HG02943 (cell line): ENCODE measurements around the gene CXCR6.
"Not testable (repeated sequence)": the region's sequence is repeated elsewhere in the genome, so short reads cannot be mapped to it uniquely, and the experiment has no call there.

ENCODE experiments used
- ATAC-seq: cut with Tn5 transposase; IDR thresholded peaks from one replicate; pipeline ENCODE4 v1.9.1; 2021; ENCODE audit warnings: mild to moderate bottlenecking, low read depth, moderate library complexity; ENCODE audit not compliant: unreplicated experiment

CXCR6 gene

DNA sequence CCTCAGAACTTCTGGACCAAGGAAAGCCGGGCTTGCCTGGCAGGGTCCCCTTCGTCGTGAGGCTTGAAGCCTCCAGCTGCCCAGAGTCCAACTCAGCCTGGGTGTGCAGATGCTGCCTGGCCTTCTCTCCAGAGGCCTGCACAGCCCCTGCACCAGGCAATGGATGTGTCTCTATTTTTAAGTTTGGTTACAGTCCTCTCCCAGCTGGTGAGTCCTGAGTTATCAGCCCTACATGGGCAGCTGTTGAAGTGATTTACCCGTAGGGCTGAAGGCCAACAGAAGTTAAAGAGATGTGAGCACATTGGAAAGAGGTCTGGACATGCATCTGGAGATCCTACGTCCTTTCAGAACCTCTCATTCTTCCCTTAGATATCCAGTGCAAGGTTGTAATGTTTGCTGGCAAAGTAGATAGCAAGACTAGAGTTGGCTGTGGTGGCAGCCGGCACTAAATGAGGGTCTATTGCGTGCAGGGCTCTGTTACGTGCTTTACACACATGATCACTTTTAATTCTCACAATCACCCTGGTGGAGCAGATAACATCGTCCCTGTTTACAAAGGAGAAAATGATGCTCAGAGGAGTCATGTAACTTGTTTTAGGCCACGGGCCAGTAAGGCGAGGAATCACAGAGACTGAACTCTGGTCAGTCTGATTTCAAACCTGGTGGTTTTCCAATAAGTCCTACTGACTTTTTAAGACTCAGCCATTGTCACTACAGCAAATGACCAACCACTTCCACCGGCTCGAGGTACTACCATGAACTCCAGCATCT is 42.5 kb downstream of the CXCR6 start:
- no peak for ATAC-seq

GRCh38 chr3:45986303-45986982 is 43.2 kb downstream of the CXCR6 start:
- ATAC-seq: no peak

DNA sequence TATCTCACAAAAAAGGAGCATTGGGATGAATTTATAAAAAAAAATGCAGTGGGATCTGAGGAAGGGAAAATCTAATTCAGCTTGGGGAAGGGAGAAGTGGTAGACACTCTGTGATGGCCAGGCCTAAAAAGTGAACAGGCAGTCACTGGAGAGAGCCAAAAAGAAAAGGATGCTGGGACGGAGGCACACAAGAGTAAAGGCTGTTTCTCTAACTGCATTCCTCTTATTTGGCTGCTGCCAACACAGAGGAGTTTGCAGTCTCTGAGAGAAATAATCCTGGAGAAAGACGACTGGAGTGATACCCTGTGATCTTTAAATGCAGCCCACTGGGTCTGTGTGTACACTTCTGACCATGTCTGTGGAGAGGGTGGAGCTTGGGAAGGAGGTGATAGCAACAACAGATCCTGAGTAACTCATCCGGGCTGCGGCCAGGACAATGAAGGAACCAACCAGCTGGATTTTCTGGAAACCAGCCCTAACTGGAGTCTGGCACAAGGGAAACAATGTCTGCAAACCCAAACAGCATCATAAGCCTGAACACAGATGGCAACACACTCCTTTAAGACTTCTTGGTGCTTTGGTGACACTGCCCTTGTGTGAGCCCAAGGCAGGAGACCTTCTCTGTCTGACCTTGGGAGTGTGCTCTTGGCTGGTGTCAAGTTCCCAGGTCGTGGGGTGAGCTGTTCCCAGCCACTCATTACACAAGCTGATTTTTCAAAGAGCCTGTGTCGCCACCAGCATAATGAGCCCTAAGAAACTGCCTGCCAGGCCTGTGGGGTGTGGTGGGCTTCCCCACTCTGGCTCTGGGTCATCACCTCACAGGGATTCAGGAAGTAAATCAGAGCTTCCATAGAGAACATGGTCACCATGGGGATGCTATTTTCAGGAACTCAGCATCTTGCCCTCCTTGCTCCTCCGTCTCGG is 44.4 kb downstream of the CXCR6 start:
- no peak for ATAC-seq

DNA sequence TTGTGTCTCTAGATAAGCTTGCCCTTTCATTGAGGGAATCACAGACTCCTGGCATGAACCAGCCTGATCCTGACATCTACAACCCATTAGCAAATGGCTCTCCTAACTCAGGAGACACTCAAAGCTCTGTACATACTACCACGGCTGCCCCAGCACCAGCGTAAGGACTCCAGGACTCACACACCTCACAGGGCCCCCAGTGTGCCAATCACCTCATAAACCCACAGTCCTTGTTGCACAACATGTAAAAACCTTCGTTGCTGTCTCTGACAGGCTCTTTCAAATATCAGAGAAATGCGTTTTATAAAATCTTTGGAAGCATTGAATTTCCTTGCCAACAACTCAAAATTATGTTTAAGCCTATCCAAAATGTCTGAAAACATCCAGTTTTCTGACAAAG is 45.1 kb downstream of the CXCR6 start:
- no peak for ATAC-seq

DNA sequence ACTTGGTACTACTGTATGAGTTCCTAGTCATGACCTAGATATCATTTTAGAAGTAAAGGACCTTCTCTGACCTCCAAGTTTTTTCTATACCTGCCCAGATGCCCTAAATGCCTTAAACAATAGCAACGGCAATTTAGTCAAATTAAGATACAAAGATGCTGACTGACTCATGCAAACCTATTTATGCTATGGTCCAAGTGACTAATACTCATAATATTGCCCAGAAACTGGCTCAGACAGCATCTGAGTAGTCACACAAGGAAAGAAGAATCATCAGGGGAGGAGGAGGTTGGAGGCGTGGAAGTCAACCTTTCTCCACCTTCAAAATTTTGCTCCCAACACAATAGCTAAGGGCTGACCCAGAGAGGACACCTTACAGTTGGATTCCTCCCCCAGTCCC is 45.5 kb downstream of the CXCR6 start:
- ATAC-seq: no peak

GRCh38 chr3:45990181-45990580 is 46.9 kb downstream of the CXCR6 start:
- no peak for ATAC-seq

- no peak for ATAC-seq
These were observed 48.1 kb downstream of the CXCR6 start for GRCh38 chr3:45991341-45991740.

- no peak for ATAC-seq
These were observed 49.0 kb downstream of the CXCR6 start for GRCh38 chr3:45992133-45992729.

DNA sequence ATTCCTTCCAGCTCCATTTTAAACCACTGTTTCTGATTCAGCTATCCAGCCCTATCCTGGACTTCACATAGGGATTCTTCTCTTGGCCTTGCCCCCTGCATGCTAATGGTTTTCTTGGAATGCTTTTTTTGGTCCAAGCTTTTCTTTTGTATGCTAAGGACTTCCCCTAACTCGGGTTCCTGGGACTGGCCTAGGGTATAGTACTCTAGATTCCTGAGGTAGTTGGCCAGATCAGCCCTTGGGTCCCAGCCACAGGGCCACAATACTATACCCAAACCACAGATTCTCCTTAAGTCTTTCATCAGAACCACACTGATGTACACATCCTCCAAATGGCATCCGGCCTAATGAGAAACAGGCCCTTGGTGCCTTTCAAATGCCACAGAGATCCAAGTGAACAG is 49.6 kb downstream of the CXCR6 start:
- no peak for ATAC-seq

DNA sequence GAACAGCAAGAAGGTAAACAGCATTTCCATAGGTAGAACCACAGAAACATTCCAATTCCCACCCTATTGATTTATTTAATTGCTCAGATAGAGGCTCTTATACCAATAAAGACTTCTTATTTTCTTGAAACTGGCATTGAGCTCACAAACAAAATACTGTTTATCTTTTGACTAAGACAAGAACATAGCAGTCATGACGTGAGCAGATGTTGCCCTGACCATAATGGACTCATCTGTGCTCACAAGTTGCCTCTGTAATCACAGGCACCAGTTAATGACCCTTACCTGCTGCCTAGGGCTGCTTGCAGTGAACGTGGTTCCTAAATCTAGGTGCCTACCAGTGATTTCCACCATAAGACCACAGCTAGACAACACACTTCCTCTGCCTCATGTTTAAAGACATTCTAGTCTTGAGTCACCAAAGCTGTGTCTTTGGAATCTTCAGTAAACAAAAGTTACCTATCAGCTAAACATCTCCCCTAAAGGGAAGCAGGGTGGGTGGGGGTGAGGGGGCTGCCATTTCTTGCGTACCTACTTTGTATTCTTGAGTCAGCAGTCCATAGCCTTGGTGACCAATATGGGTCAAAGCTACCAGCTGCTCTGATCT is 50.3 kb downstream of the CXCR6 start:
- no peak for ATAC-seq

DNA sequence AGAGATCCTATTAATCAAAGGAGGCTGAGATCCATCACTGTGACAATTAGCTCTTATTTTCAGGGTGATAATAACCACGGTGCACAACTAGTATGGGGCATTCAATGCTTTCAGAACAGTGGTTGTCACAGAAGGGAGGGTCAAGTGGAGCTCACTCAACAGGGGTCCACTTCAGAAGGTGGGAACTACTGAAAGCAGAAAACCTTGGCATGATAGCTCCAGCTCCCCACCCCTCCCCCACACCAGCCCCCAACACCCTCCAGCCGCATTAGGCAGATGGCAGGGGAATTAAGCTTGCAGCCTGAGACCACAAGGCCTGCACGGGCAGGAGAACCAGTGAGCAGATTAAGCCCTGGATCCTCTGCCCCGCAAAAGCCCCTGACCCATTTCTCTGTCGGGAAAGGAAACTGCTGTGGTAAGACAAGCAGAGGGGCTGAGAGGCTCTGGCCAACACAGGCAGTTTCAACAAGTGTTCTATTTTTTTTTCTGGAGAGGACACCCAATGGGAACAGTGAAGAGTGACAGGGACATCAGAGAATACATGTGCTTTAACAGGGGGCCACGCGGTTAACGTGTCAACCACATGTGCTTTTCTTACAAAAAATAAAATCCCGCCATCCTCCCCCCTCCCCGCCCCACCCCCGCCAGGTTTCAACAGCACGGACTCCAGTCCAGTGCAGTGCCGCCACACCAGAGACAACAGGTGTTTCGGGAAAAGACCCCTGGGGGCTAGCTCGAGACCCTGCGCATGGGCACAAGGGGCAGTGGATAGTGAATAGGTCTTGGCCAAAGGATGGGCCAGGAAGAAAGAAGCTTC is 51.4 kb downstream of the CXCR6 start:
- peak; percentile 21 for ATAC-seq

DNA sequence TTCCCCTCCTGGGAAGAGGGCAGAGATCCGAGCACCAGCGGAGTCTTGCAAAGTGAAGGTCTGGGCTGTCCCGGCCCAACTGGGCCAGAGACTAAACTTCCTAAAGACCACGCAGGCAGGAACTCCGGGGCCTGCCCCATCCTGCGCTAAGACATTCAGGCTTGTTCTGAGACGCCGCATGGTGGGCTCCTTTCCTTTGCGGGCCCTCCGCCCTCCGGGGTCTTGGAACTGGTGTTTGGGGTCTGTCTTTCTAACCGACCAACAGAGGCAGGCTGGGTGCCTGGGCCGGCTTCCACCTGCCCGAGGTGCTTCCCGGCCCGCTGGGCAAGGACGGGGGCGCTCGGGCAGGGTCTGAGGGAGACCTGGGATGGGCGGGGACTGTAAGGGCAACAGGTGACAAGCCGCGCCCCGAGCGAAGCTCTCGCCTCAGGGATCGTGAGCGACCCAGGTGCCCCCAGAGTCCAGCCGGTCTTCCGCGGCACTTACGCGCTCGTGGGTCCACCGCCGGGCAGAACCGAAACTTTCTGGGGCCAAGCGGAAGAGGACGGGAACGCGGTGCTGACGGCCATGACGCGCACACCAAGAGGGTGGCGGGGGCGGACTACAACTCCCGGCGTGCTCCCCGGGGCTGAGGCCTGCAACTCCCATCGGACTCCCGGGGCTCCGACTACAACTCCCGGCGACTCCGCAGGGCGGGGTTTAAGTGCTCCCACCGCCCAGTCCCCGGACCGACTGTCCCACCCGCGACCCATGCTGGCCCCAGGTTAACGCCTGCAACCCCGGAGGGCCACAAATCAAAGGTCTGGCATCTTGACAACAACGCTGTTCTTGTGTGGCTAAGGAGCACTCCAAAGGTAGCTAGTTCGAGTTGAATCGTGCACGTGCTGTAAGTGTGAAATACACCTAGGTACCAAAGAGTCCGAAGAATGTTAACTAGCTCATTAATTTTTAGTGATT is 52.2 kb downstream of the CXCR6 start, which contains the start of gene FYCO1:
Gene FYCO1, minus strand, starts transcription at position 589 of the 957 bp plus-strand sequence. CDS start 10,914 bp downstream, outside the sequence.
- peak; percentile 82 for ATAC-seq

DNA sequence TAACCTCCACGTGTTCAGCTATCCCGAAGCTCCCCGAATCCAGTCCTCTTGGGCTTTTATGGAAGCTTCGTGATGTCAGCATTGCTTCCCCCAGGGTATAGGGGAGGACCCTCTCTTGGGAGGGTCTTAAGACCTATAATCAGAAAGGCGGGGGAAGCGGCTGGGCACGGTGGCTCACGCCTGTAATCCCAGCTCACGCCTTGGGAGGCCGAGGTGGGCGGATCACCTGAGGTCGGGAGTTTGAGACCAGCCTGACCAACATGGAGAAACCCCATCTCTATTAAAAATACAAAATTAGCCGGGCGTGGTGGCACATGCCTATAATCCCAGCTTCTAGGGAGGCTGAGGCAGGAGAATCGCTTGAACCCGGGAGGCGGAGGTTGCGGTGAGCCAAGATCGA is 54.2 kb downstream of the CXCR6 start:
- not testable (repeated sequence) for ATAC-seq

DNA sequence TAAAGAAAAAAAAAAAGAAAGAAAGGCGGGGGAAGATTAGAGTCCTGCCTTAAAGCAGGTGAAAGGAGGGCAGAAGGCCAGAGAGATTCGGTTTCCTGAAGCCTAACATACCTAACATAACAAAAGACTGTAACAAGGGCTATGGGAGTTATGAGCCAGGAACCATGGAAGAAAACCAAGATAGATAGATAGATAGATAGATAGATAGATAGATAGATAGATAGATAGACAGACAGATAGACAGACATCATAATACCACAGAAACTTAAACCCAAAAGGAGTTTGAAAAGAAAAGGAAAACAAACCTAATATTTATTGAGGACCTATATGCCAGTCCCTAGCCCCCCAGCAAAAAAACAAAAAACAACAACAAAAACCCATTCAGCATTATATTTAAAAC is 54.7 kb downstream of the CXCR6 start:
- ATAC-seq: no peak
